Measurements from ENCODE around the gene HELZ. TPM values are rescaled to one million over a fixed set of nuclear protein-coding genes. Genes with fewer than 3 reads are reported as not detected.

HELZ gene
- total RNA-seq, 1 donor from 2014 or later = 73.9 TPM

Other genes starting within 250 kb of the HELZ start
- gene CACNG1, start 200.6 kb downstream of the HELZ start, total RNA-seq = not detected in 2 replicates
- 22.8 and 48.4 TPM in 2 replicates for gene PSMD12, start 121.4 kb upstream of the HELZ start, total RNA-seq
- gene PITPNC1, start 132.1 kb upstream of the HELZ start, total RNA-seq = 28.6 and 32.0 TPM in 2 replicates

Data from dermis blood vessel endothelial cell (primary cell).